Measurements from ENCODE around the gene NINL. TPM values are rescaled to one million over a fixed set of nuclear protein-coding genes. Genes with fewer than 3 reads are reported as not detected.

NINL gene
- total RNA-seq, 1 donor from 2014 or later: 1.8 TPM

DNA sequence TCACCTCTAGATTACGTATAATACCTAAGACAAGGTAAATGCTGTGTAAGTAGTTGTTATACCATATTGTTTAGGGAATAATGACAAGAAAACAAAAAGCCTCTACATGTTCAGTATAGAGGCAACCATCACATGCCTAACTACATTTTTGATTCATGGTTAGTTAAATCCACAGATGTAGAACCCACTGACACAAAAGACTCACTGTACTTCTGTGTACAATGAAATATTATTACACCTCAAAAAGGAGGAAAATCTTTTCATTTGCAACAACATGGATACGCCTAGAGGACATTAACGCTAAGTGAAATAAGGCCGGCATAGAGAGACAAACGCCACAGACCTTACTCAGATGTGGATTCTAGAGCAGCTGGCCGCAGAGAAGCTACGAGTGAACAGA is 50.5 kb downstream of the NINL start:
- H3K4me3 Mint-ChIP-seq: no peak overlapping the region
- no peak overlapping the region for H3K27ac Mint-ChIP-seq
- CTCF ChIA-PET: no interaction called here
- H3K9me3 Mint-ChIP-seq: peaks cover 6% of the 10 kb centered on the region
- no peaks in the 10 kb centered on the region for H3K36me3 Mint-ChIP-seq (ENCODE audit: low read depth)
- DNase-seq: no peak
- no peak for ATAC-seq (ENCODE audit: low read depth)
- POLR2A ChIA-PET: no interaction called here
- TF ChIP-seq, protein P1, sequence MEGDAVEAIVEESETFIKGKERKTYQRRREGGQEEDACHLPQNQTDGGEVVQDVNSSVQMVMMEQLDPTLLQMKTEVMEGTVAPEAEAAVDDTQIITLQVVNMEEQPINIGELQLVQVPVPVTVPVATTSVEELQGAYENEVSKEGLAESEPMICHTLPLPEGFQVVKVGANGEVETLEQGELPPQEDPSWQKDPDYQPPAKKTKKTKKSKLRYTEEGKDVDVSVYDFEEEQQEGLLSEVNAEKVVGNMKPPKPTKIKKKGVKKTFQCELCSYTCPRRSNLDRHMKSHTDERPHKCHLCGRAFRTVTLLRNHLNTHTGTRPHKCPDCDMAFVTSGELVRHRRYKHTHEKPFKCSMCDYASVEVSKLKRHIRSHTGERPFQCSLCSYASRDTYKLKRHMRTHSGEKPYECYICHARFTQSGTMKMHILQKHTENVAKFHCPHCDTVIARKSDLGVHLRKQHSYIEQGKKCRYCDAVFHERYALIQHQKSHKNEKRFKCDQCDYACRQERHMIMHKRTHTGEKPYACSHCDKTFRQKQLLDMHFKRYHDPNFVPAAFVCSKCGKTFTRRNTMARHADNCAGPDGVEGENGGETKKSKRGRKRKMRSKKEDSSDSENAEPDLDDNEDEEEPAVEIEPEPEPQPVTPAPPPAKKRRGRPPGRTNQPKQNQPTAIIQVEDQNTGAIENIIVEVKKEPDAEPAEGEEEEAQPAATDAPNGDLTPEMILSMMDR (IDR thresholded peaks at IDR 0.05): no peak
- H3K4me1 Mint-ChIP-seq: no peaks in the 10 kb centered on the region
- peaks cover 2% of the 10 kb centered on the region for H3K27me3 Mint-ChIP-seq
- intact Hi-C loops (cut with micrococcal nuclease): no loop called here

GRCh38 chr20:25533920-25534700 is 51.2 kb downstream of the NINL start:
- H3K4me1 Mint-ChIP-seq: no peaks in the 10 kb centered on the region
- peaks cover 2% of the 10 kb centered on the region for H3K27me3 Mint-ChIP-seq
- DNase-seq: no peak
- TF ChIP-seq, protein P1 (IDR thresholded peaks at IDR 0.05): no peak
- POLR2A ChIA-PET: no interaction called here
- intact Hi-C loops (cut with micrococcal nuclease): no loop called here
- CTCF ChIA-PET: no interaction called here
- H3K4me3 Mint-ChIP-seq: no peak overlapping the region
- no peak for ATAC-seq (ENCODE audit: low read depth)
- H3K36me3 Mint-ChIP-seq (ENCODE audit: low read depth): no peaks in the 10 kb centered on the region
- H3K9me3 Mint-ChIP-seq: peaks cover 6% of the 10 kb centered on the region
- no peak overlapping the region for H3K27ac Mint-ChIP-seq

DNA sequence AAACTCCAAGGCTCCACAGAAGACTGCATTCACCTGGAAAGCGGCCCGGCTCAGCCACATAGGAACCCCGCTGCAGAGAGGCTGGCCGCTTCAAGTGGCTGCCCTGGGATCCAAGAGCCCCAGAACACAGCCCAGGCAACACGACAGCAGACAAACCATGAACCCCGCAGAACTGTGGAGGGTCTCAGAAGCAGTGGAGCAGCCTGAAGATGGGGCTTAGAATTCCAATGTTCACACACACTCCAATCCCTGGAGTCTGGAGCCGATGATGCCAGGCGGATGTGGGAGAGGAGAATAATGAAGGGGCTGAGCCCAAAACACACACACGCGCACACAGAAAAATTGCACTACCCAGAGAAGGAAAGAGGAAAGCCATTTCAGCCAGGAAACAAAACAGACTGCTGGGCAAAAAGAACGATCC is 52.4 kb downstream of the NINL start:
- H3K27me3 Mint-ChIP-seq: peaks cover 2% of the 10 kb centered on the region
- TF ChIP-seq, protein P1 (IDR thresholded peaks at IDR 0.05): no peak
- ChIA-PET CTCF (no interaction called here), POLR2A (no interaction called here)
- no peaks in the 10 kb centered on the region for H3K36me3 Mint-ChIP-seq (ENCODE audit: low read depth)
- H3K4me3 Mint-ChIP-seq: no peak overlapping the region
- no peaks in the 10 kb centered on the region for H3K4me1 Mint-ChIP-seq
- ATAC-seq (ENCODE audit: low read depth) (no peak), DNase-seq (no peak)
- no peak overlapping the region for H3K27ac Mint-ChIP-seq
- peaks cover 6% of the 10 kb centered on the region for H3K9me3 Mint-ChIP-seq
- intact Hi-C loops (cut with micrococcal nuclease): no loop called here

GRCh38 chr20:25532015-25532751 is 53.1 kb downstream of the NINL start:
- H3K27ac Mint-ChIP-seq: no peak overlapping the region
- no peak overlapping the region for H3K4me3 Mint-ChIP-seq
- intact Hi-C loops (cut with micrococcal nuclease): no loop called here
- H3K27me3 Mint-ChIP-seq: peaks cover 2% of the 10 kb centered on the region
- ChIA-PET POLR2A (no interaction called here), CTCF (no interaction called here)
- no peak for ATAC-seq (ENCODE audit: low read depth)
- TF ChIP-seq, protein P1 (IDR thresholded peaks at IDR 0.05): no peak
- peaks cover 6% of the 10 kb centered on the region for H3K9me3 Mint-ChIP-seq
- H3K4me1 Mint-ChIP-seq: no peaks in the 10 kb centered on the region
- H3K36me3 Mint-ChIP-seq (ENCODE audit: low read depth): no peaks in the 10 kb centered on the region
- DNase-seq: no peak

GRCh38 chr20:25529295-25529951 is 55.9 kb downstream of the NINL start:
- ATAC-seq (ENCODE audit: low read depth) (no peak), DNase-seq (no peak)
- Mint-ChIP-seq H3K36me3 (ENCODE audit: low read depth) (no peaks in the 10 kb centered on the region), H3K27me3 (peaks cover 4% of the 10 kb centered on the region), H3K4me1 (no peaks in the 10 kb centered on the region), H3K4me3 (no peak overlapping the region), H3K27ac (no peak overlapping the region), H3K9me3 (peaks cover 6% of the 10 kb centered on the region)
- POLR2A ChIA-PET: no interaction called here
- TF ChIP-seq, protein P1 (IDR thresholded peaks at IDR 0.05): no peak
- CTCF ChIA-PET: interaction anchor here (0.6 kb wide), 1 partner anchor 12 kb away, joined by 3 read pairs; no protein-coding TSS in a partner anchor
- intact Hi-C loops (cut with micrococcal nuclease): no loop called here
